ENCODE results near the gene ERVH48-1. TPM values are rescaled to one million over a fixed set of nuclear protein-coding genes. Genes with fewer than 3 reads are reported as not detected.
"Not testable (repeated sequence)": the region's sequence is repeated elsewhere in the genome, so short reads cannot be mapped to it uniquely, and the experiment has no call there.

The ERVH48-1 gene
- total RNA-seq, 2 donors from 2014 or later, result not detected

GRCh38 chr21:42922918-42923317 is 2.5 kb downstream of the ERVH48-1 start:
- H3K4me3 ChIP-seq, result no peak overlapping the region
- no peaks in the 10 kb centered on the region for H3K27me3 ChIP-seq
- no peaks in the 10 kb centered on the region for H3K36me3 ChIP-seq
- no peaks in the 10 kb centered on the region for H3K4me1 ChIP-seq
- TF ChIP-seq CTCF (IDR thresholded peaks at IDR 0.05), result no peak
- no peak for DNase-seq
- no peak overlapping the region for H3K9ac ChIP-seq (ENCODE audit: low read depth in 2 of 2, low read length in 2 of 2)
- H3K9me3 ChIP-seq, result no peaks in the 10 kb centered on the region
- H3K27ac ChIP-seq, result no peak overlapping the region
- intact Hi-C loops (cut with DNase I), result no loop called here

- Histone ChIP-seq H3K27ac (no peak overlapping the region), H3K9me3 (no peaks in the 10 kb centered on the region), H3K4me3 (no peak overlapping the region), H3K36me3 (no peaks in the 10 kb centered on the region), H3K9ac (ENCODE audit: low read depth in 2 of 2, low read length in 2 of 2) (no peak overlapping the region), H3K27me3 (no peaks in the 10 kb centered on the region), H3K4me1 (no peaks in the 10 kb centered on the region)
- TF ChIP-seq CTCF (IDR thresholded peaks at IDR 0.05), result no peak
- no peak for DNase-seq
- intact Hi-C loops (cut with DNase I), result no loop called here
Observed at GRCh38 chr21:42921927-42922326, 3.5 kb downstream of the ERVH48-1 start.

GRCh38 chr21:42918291-42918690 is 7.1 kb downstream of the ERVH48-1 start:
- H3K36me3 ChIP-seq, result no peaks in the 10 kb centered on the region
- H3K27me3 ChIP-seq, result no peaks in the 10 kb centered on the region
- no peaks in the 10 kb centered on the region for H3K4me1 ChIP-seq
- no peak overlapping the region for H3K4me3 ChIP-seq
- H3K27ac ChIP-seq, result no peak overlapping the region
- TF ChIP-seq CTCF (IDR thresholded peaks at IDR 0.05), result no peak
- H3K9ac ChIP-seq (ENCODE audit: low read depth in 2 of 2, low read length in 2 of 2), result no peak overlapping the region
- intact Hi-C loops (cut with DNase I), result no loop called here
- DNase-seq, result no peak
- no peaks in the 10 kb centered on the region for H3K9me3 ChIP-seq

- Histone ChIP-seq H3K27ac (no peak overlapping the region), H3K9me3 (no peaks in the 10 kb centered on the region), H3K9ac (ENCODE audit: low read depth in 2 of 2, low read length in 2 of 2) (no peak overlapping the region), H3K27me3 (no peaks in the 10 kb centered on the region), H3K36me3 (peaks cover 10% of the 10 kb centered on the region), H3K4me1 (no peaks in the 10 kb centered on the region), H3K4me3 (no peak overlapping the region)
- no peak for TF ChIP-seq CTCF (IDR thresholded peaks at IDR 0.05)
- intact Hi-C loops (cut with DNase I), result no loop called here
- no peak for DNase-seq
Observed at GRCh38 chr21:42913476-42913875, 12.0 kb downstream of the ERVH48-1 start.

GRCh38 chr21:42911920-42912319 is 13.5 kb downstream of the ERVH48-1 start:
- H3K27me3 ChIP-seq; H3K36me3 ChIP-seq; DNase-seq; H3K27ac ChIP-seq; H3K4me1 ChIP-seq; H3K9ac ChIP-seq (ENCODE audit: low read depth in 2 of 2, low read length in 2 of 2); intact Hi-C loops (cut with DNase I); H3K9me3 ChIP-seq; H3K4me3 ChIP-seq: not testable (repeated sequence)

GRCh38 chr21:42908484-42908883 is 16.9 kb downstream of the ERVH48-1 start:
- H3K4me3 ChIP-seq; H3K27me3 ChIP-seq; DNase-seq; H3K9me3 ChIP-seq; H3K4me1 ChIP-seq; H3K9ac ChIP-seq (ENCODE audit: low read depth in 2 of 2, low read length in 2 of 2); intact Hi-C loops (cut with DNase I); H3K27ac ChIP-seq: not testable (repeated sequence)
- H3K36me3 ChIP-seq, result peaks cover 17% of the 10 kb centered on the region

GRCh38 chr21:42906233-42906632 is 19.2 kb downstream of the ERVH48-1 start:
- peaks cover 18% of the 10 kb centered on the region for H3K36me3 ChIP-seq
- no peak for DNase-seq
- H3K9ac ChIP-seq (ENCODE audit: low read depth in 2 of 2, low read length in 2 of 2), result no peak overlapping the region
- no peaks in the 10 kb centered on the region for H3K27me3 ChIP-seq
- no peak for TF ChIP-seq CTCF (IDR thresholded peaks at IDR 0.05)
- no peaks in the 10 kb centered on the region for H3K9me3 ChIP-seq
- H3K4me3 ChIP-seq, result no peak overlapping the region
- H3K27ac ChIP-seq, result no peak overlapping the region
- H3K4me1 ChIP-seq, result no peaks in the 10 kb centered on the region
- intact Hi-C loops (cut with DNase I), result no loop called here

Measured in colonic mucosa (tissue), 4 donors.